AG09309 (cell line): ENCODE data around the gene TEX2.

Source experiments
- DNase-seq: peaks from one replicate; pipeline ENCODE4 v3.0.0-alpha.2; 2010; ENCODE audit warnings: low read depth
- H3K4me3 ChIP-seq: 2 replicates; pipeline ENCODE4 v1.5.1; 2011; ENCODE audit warnings: mild to moderate bottlenecking, low read depth, low read length, moderate library complexity; ENCODE audit not compliant: control insufficient read depth
- CTCF ChIP-seq: IDR thresholded peaks from 2 replicates; pipeline ENCODE4 v1.5.1; 2011; ENCODE audit warnings: mild to moderate bottlenecking, low read depth, low read length, inconsistent platforms; ENCODE audit not compliant: insufficient read depth, control insufficient read depth; ENCODE audit errors: missing control alignments

The TEX2 gene

GRCh38 chr17:64177311-64178010 lies 85.6 kb downstream of the TEX2 start:
- no peak overlapping the region for H3K4me3 ChIP-seq
- DNase-seq: no peak
- no peak for TF ChIP-seq CTCF

DNA sequence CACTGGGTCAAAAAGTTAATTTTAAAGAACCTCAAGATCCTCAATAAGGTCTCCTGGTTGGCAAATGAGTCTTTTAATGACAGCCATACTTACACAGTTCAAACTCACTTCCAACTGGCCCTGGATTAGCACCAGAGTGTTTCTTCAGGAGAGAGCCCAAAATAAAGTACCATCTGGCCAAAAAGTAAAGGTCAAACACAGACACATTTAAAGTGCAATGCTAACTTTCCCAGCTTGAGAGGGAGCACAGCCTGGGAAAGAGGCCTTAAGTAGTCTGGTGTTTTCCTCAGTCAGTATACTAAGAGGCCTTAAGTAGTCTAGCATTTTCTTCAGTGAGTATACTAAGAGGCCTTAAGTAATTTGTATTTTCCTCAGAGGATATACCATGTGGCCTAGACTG lies 86.5 kb downstream of the TEX2 start:
- H3K4me3 ChIP-seq: no peak overlapping the region
- no peak for TF ChIP-seq CTCF
- DNase-seq: no peak

GRCh38 chr17:64174686-64175456 lies 88.2 kb downstream of the TEX2 start:
- TF ChIP-seq CTCF: no peak
- H3K4me3 ChIP-seq: no peak overlapping the region
- DNase-seq: no peak

DNA sequence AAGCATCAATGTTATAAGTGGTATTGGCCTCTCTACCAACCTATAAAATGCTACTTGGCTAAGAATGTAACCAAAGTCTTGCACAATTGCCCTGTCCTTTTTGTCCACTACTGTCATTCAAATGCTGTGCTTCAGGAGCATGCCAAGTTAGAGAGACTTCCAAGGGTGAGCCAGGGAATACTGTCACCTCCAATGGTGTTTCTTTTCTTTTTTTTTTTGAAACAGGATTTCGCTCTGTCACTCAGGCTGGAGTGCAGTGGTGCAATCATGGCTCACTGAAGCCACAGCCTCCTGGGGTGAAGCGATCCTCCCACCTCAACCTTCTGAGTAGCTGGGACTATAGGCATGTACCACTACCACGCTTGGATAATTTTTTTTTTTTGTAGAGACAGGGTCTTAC lies 89.4 kb downstream of the TEX2 start:
- DNase-seq: no peak
- TF ChIP-seq CTCF: no peak
- H3K4me3 ChIP-seq: no peak overlapping the region

DNA sequence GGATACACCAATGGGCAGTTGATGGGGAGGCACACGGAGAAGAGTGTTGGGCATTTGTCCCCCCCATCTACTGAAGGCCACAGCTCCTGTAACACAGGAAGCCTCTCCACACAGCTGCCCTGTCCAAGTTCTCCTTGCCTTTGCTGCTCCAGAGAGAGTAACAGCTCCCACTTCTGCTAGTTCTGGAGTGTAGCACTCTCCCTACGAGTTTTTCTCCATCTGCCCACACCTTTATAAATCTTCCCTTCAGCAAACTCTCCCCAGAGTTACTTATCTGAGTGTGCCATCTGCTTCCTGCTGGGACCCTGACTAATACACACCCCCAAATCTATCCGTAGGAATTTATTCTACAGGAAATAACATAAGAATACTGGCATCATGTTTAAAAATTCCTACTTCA lies 90.5 kb downstream of the TEX2 start:
- DNase-seq: no peak
- TF ChIP-seq CTCF: no peak

DNA sequence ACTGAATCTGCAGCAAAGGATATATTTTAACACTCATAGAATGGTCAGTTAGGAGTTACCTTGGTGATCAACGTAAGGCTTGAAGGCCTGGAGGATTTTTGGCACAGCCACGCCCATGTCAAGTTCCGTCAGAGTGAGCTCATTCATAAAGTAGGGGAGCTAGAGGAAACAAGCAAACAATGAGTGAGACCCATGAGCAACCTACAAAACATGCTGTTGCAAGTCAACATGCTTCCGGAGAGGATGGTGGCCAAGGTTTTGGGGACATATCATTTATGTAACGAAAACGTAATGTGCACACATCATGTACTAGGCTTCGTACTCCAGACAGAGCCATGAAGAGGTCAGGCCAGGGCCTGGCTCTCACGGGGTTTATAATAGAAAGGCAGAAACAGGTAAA lies 92.0 kb downstream of the TEX2 start:
- H3K4me3 ChIP-seq: no peak overlapping the region
- DNase-seq: no peak
- no peak for TF ChIP-seq CTCF

More for the DNA sequence above, 90.5 kb downstream of the TEX2 start:
- no peak overlapping the region for H3K4me3 ChIP-seq
